HepG2 (cell line): Measurements from ENCODE around the gene LOX. TPM values are rescaled to one million over a fixed set of nuclear protein-coding genes. Genes with fewer than 3 reads are reported as not detected.

Experiments
- BCL6 ChIP-seq: IDR thresholded peaks from 2 replicates; pipeline ENCODE4 v1.6.1; 2016; ENCODE audit warnings: missing genetic modification reagents, missing compliant biosample characterization
- CENPT ChIP-seq: sonication (generic); formaldehyde crosslinking; IDR thresholded peaks from 2 replicates; pipeline ENCODE4 v1.8.0; 2022; ENCODE audit warnings: low read depth, mild to moderate bottlenecking, moderate library complexity, missing genetic modification reagents
- DRAP1 ChIP-seq: IDR thresholded peaks from 2 replicates; pipeline ENCODE4 v1.6.1; 2016; ENCODE audit warnings: missing genetic modification reagents, missing compliant biosample characterization
- E2F2 ChIP-seq: sonication (generic); formaldehyde crosslinking; IDR thresholded peaks from 2 replicates; pipeline ENCODE4 v1.4.0; 2020; ENCODE audit warnings: missing genetic modification reagents, borderline replicate concordance
- FOXC1 ChIP-seq: sonication (generic); formaldehyde crosslinking; IDR thresholded peaks from 2 replicates; pipeline ENCODE4 v1.8.0; 2022; ENCODE audit warnings: mild to moderate bottlenecking, missing genetic modification reagents, borderline replicate concordance
- GATAD2A ChIP-seq: IDR thresholded peaks from 2 replicates; pipeline ENCODE4 v1.6.1; 2016
- HOXA3 ChIP-seq: sonication (generic); formaldehyde crosslinking; IDR thresholded peaks from 2 replicates; pipeline ENCODE4 v1.5.0; 2020; ENCODE audit warnings: missing genetic modification reagents
- KDM4B ChIP-seq: sonication (generic); formaldehyde crosslinking; IDR thresholded peaks from 2 replicates; pipeline ENCODE4 v1.4.0; 2020; ENCODE audit warnings: missing genetic modification reagents
- MIER3 ChIP-seq: IDR thresholded peaks from 2 replicates; pipeline ENCODE4 v1.6.1; 2016; ENCODE audit warnings: missing compliant biosample characterization, borderline replicate concordance
- NCOA1 ChIP-seq: sonication (generic); formaldehyde crosslinking; IDR thresholded peaks from 2 replicates; pipeline ENCODE4 v1.9.0; 2021; ENCODE audit warnings: missing genetic modification reagents
- NFATC3 ChIP-seq: sonication (generic); formaldehyde crosslinking; IDR thresholded peaks from 2 replicates; pipeline ENCODE4 v1.5.1; 2020; ENCODE audit warnings: mild to moderate bottlenecking, missing genetic modification reagents
- SIX4 ChIP-seq: sonication (generic); formaldehyde crosslinking; IDR thresholded peaks from 2 replicates; pipeline ENCODE4 v1.4.0; 2020; ENCODE audit warnings: missing genetic modification reagents
- USF2 ChIP-seq, 2 experiments: sonication (generic) in 1 of 2; formaldehyde crosslinking in 1 of 2; IDR thresholded peaks; 2 replicates each; pipeline versions ENCODE4 v1.5.1 to v1.6.1; 2011 to 2020; ENCODE audit warnings: borderline replicate concordance in 1 of 2, low read depth in 1 of 2, low read length in 1 of 2, mild to moderate bottlenecking in 1 of 2, missing genetic modification reagents in 1 of 2, moderate library complexity in 1 of 2
- ZFY ChIP-seq: sonication (generic); formaldehyde crosslinking; IDR thresholded peaks from 2 replicates; pipeline ENCODE4 v1.4.0; 2020; ENCODE audit warnings: missing genetic modification reagents
- ZIK1 ChIP-seq: sonication (generic); formaldehyde crosslinking; IDR thresholded peaks from 2 replicates; pipeline ENCODE4 v1.5.0; 2020; ENCODE audit warnings: mild to moderate bottlenecking, low read depth, missing genetic modification reagents, borderline replicate concordance
- ZNF629 ChIP-seq: sonication (generic); formaldehyde crosslinking; conservative IDR thresholded peaks from 2 replicates; pipeline ENCODE4 v1.5.0; 2020; ENCODE audit warnings: missing genetic modification reagents
- ZNF644 ChIP-seq: IDR thresholded peaks from 2 replicates; pipeline ENCODE4 v1.6.1; 2016; ENCODE audit warnings: low read depth
- ZNF703 ChIP-seq: sonication (generic); formaldehyde crosslinking; IDR thresholded peaks from 2 replicates; pipeline ENCODE4 v1.5.1; 2020; ENCODE audit warnings: missing genetic modification reagents, mild to moderate bottlenecking, moderate library complexity, borderline replicate concordance
- ZNF724P ChIP-seq: sonication (generic); formaldehyde crosslinking; IDR thresholded peaks from 2 replicates; pipeline ENCODE4 v1.8.0; 2022; ENCODE audit warnings: missing genetic modification reagents, borderline replicate concordance
- ZSCAN29 ChIP-seq: sonication (generic); formaldehyde crosslinking; conservative IDR thresholded peaks from 2 replicates; pipeline ENCODE4 v1.4.0; 2020; ENCODE audit warnings: mild to moderate bottlenecking, missing genetic modification reagents
- ZZZ3 ChIP-seq: sonication (generic); formaldehyde crosslinking; IDR thresholded peaks from 2 replicates; pipeline ENCODE4 v1.4.0; 2020; ENCODE audit warnings: missing genetic modification reagents, mild to moderate bottlenecking, borderline replicate concordance
- polyA plus RNA-seq, 8 experiments: library from polyadenylated mRNA; depleted of rRNA in 3 of 8; stranded (reverse) in 7 of 8; unstranded in 1 of 8; fragments of >200 nt; fragmentation: Illumina TruSeq in 4 of 8; extraction: Trizol in 4 of 8; gene quantifications; 2 replicates each; pipeline versions ENCODE4 v1.2.1 to v1.2.3, GENCODE V29; 2011 to 2016; ENCODE audit warnings: low read depth in 4 of 8, missing spikeins in 1 of 8, mixed read lengths in 1 of 8; ENCODE audit not compliant: insufficient read depth in 1 of 8
- total RNA-seq, 5 experiments: library from RNA; depleted of rRNA; stranded (reverse); fragments of >200 nt; fragmentation: Illumina TruSeq; extraction: Trizol; gene quantifications; 2 replicates each; pipeline ENCODE4 v1.2.3, GENCODE V29; 2016; ENCODE audit warnings: low read depth in 1 of 5

The LOX gene
- total and polyA plus RNA-seq, 2 of the 13 experiments (the other 11 are each of a cell fraction or from before 2014, with no cell fraction given), result 0.73 to 173 TPM

GRCh38 chr5:122076669-122077365 is 1.2 kb downstream of the LOX start (continued):
- TF ChIP-seq USF2 (IDR thresholded peaks at IDR 0.05; ENCODE audit: low read depth, low read length) (no peak), USF2 (CRISPR knock-in tag; IDR thresholded peaks at IDR 0.05; ENCODE audit: borderline replicate concordance) (no peak), NCOA1 (CRISPR knock-in tag) (0 out of 2 replicates have a peak, but pooled peaks have one; percentile 33), HOXA3 (CRISPR knock-in tag) (peak; percentile 51; the same call in 1 of the 2 replicates), BCL6 (CRISPR knock-in tag) (peak; percentile 9; the same call in 1 of the 2 replicates), NFATC3 (CRISPR knock-in tag) (no peak), FOXC1 (CRISPR knock-in tag) (peak; percentile 36; the same call in 1 of the 2 replicates), ZSCAN29 (CRISPR knock-in tag) (no peak), ZFY (CRISPR knock-in tag) (no peak), MIER3 (CRISPR knock-in tag) (no peak), ZIK1 (CRISPR knock-in tag) (no peak), CENPT (CRISPR knock-in tag) (no peak), E2F2 (CRISPR knock-in tag) (no peak), ZNF724P (CRISPR knock-in tag) (no peak), DRAP1 (peak; percentile 48), ZNF629 (no peak), GATAD2A (CRISPR knock-in tag) (peak; percentile 65), ZNF644 (CRISPR knock-in tag) (no peak), ZZZ3 (CRISPR knock-in tag) (no peak), KDM4B (CRISPR knock-in tag) (no peak), SIX4 (CRISPR knock-in tag) (no peak), ZNF703 (no peak)
